Measurements from ENCODE around the gene TEKTIP1. TPM values are rescaled to one million over a fixed set of nuclear protein-coding genes. Genes with fewer than 3 reads are reported as not detected.

Gene TEKTIP1
- total and polyA plus RNA-seq, 2 donors (not counting 1 experiment from before 2014, with no cell fraction given), result 6.3 to 17.3 TPM

GRCh38 chr19:3590991-3591659 is 52.2 kb downstream of the TEKTIP1 start:
- no peak for DNase-seq

More at GRCh38 chr19:3590991-3591659, 52.2 kb downstream of the TEKTIP1 start:
- WGBS (ENCODE audit: insufficient coverage), result 93% methylated on average over 8 of the region's 8 CpGs
- Histone ChIP-seq H2AFZ (ENCODE audit: insufficient read depth, low read depth, low read length, poor library complexity, severe bottlenecking) (no peak overlapping the region), H3K4me3 (ENCODE audit: control extremely low read depth in 1 of 5, extremely low read depth in 1 of 5, insufficient read depth in 1 of 5, low read depth in 2 of 5, low read length in 4 of 5) (no peak overlapping the region), H3K4me1 (ENCODE audit: control insufficient read depth in 2 of 2, insufficient read depth in 2 of 2, low read length in 2 of 2) (peaks cover 0 to 3% of the 10 kb centered on the region in 2 donors), H3K27me3 (replicated peaks in 1 of 4; ENCODE audit: control extremely low read depth in 1 of 4, control insufficient read depth in 3 of 4, insufficient read depth in 4 of 4, low read length in 3 of 4) (peaks cover 0 to 3% (median under 1%) of the 10 kb centered on the region in 4 experiments), H4K20me1 (ENCODE audit: control insufficient read depth, insufficient read depth, low read length, poor library complexity, severe bottlenecking) (no peaks in the 10 kb centered on the region), H3K4me2 (replicated peaks; ENCODE audit: low read depth, low read length, poor library complexity, severe bottlenecking) (no peak overlapping the region), H3K36me3 (replicated peaks in 1 of 2; ENCODE audit: control extremely low read depth in 1 of 2, control insufficient read depth in 1 of 2, extremely low read depth in 1 of 2, insufficient read depth in 2 of 2, low read length in 1 of 2) (no peaks in the 10 kb centered on the region), H3K9ac (ENCODE audit: low read length) (no peak overlapping the region), H3K27ac (ENCODE audit: low read length in 2 of 2) (no peak overlapping the region), H3K79me2 (ENCODE audit: control insufficient read depth, insufficient read depth, low read length) (no peaks in the 10 kb centered on the region), H3K9me3 (ENCODE audit: control extremely low read depth in 1 of 3, control insufficient read depth in 2 of 3, insufficient read depth in 1 of 3, low read length in 2 of 3) (peaks cover 0 to 19% (median 0%) of the 10 kb centered on the region in 3 donors)
- no peaks in the 10 kb centered on the region for H3K27me3 Mint-ChIP-seq
- H3K27ac Mint-ChIP-seq, result no peak overlapping the region
- no peak for ATAC-seq (ENCODE audit: low read depth)
- H3K4me3 Mint-ChIP-seq, result no peak overlapping the region
- ChIA-PET POLR2A (interaction anchor here (0.5 kb wide), 2 partner anchors 10 to 39 kb away, joined by 3 read pairs; no protein-coding TSS in a partner anchor), CTCF (interaction anchor here (0.6 to 2.6 kb wide), 8 partner anchors 9 to 641 kb away, joined by 3 to 9 read pairs (median 4); no protein-coding TSS in a partner anchor)
- H3K9me3 Mint-ChIP-seq (ENCODE audit: insufficient read depth), result no peaks in the 10 kb centered on the region
- TF ChIP-seq EZH2 (IDR thresholded peaks at IDR 0.05; ENCODE audit: borderline replicate concordance, insufficient read depth, low read depth, low read length, poor library complexity, severe bottlenecking), result no peak
- TF ChIP-seq, protein P1, sequence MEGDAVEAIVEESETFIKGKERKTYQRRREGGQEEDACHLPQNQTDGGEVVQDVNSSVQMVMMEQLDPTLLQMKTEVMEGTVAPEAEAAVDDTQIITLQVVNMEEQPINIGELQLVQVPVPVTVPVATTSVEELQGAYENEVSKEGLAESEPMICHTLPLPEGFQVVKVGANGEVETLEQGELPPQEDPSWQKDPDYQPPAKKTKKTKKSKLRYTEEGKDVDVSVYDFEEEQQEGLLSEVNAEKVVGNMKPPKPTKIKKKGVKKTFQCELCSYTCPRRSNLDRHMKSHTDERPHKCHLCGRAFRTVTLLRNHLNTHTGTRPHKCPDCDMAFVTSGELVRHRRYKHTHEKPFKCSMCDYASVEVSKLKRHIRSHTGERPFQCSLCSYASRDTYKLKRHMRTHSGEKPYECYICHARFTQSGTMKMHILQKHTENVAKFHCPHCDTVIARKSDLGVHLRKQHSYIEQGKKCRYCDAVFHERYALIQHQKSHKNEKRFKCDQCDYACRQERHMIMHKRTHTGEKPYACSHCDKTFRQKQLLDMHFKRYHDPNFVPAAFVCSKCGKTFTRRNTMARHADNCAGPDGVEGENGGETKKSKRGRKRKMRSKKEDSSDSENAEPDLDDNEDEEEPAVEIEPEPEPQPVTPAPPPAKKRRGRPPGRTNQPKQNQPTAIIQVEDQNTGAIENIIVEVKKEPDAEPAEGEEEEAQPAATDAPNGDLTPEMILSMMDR (IDR thresholded peaks at IDR 0.05), result no peak
- intact Hi-C loops (cut with micrococcal nuclease), result no loop called here
- no peaks in the 10 kb centered on the region for H3K4me1 Mint-ChIP-seq

Data from B cell (primary cell).